ENCODE measurements around the gene CFAP119.
"Not testable (repeated sequence)": the region's sequence is repeated elsewhere in the genome, so short reads cannot be mapped to it uniquely, and the experiment has no call there.

Gene CFAP119

DNA sequence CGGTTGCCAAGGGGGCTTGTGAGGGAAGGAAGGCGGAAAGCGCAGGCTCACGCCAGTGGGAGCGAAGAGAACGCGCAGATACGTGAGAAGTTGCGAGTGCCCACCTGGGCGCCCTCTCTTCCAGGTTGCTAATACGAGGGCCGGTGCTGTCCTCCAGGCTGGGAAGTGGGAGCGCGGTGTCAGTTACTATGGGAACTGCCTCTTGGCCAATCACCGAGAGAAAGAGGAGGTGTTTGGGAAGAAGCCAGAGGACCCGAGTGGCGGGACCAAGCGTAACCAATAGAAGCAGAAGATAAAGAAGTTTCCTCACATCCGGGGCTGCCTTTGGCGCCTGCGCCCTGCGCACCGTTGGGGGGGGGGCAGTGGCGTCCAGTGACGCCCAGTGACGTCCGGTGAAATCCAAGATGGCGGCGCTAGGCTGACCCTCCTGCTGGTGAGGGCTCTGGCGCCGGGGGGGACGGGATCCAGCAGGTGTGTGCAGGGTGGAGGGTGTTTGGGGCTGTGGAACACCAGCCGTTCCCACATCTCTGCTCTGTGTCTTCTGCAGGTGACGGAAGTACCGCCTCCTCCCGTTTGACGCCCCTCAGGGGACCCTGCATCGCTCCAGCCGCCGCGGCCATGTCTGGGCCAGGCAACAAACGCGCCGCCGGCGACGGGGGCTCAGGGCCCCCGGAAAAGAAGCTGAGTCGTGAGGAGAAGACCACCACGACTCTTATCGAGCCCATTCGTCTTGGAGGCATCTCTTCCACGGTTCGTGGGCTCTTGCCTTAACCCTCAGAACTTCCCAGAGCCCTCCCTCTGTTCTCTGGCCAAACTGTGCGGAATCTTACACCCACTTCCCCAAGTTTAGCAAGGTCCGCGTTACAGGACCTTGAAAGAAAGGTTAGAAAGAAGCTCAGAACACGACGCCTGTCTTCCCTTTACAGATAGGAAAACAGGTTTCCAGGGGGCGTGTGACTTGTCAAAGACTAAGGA, at the start of gene CFAP119, which contains the start of gene RNF40:
Gene CFAP119, minus strand, starts transcription at position 135 of the 975 bp plus-strand sequence. CDS start 314 bp downstream, outside the sequence.
Gene RNF40, plus strand, starts transcription at position 395 of the 975 bp plus-strand sequence. Its CDS starts 224 bp downstream, at position 619.
- H3K4me2 ChIP-seq, result peak within 1 kb of the TSS; percentile 94
- peak within 1 kb of the TSS; percentile 88 for H3K4me3 ChIP-seq
- H4K20me1 ChIP-seq, result peaks cover 49% of the 10 kb centered on the region
- no peaks in the 10 kb centered on the region for H3K27me3 ChIP-seq
- peak within 1 kb of the TSS; percentile 86 for H3K9ac ChIP-seq
- peaks cover 50% of the 10 kb centered on the region for H3K4me1 ChIP-seq
- H3K9me3 ChIP-seq, result no peaks in the 10 kb centered on the region
- peak within 1 kb of the TSS; percentile 84 for H3K27ac ChIP-seq
- TF ChIP-seq Cebpa-rat (IDR thresholded peaks at IDR 0.05), result peak; percentile 78
- peaks cover 66% of the 10 kb centered on the region for H3K36me3 ChIP-seq

DNA sequence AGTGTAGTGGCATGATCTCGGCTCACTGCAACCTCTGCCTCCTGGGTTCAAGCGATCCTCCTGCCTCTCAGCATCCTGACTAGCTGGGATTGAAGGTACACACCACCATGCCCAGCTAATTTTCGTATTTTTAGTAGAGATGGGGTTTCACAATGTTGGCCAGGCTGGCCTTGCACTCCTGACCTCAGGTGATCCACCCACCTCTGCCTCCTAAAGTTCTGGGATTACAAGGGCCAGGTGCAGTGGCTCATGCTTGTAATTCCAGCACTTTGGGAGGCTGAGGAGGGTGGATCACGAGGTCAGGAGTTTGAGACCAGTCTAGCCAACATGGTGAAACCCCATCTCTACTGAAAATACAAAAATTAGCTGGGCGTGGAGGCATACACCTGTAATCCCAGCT, 47.8 kb upstream of the CFAP119 start:
- not testable (repeated sequence) for H3K4me2 ChIP-seq, H3K9ac ChIP-seq, H3K4me3 ChIP-seq, H3K27ac ChIP-seq, H4K20me1 ChIP-seq, H3K36me3 ChIP-seq, H3K9me3 ChIP-seq
- peaks cover 31% of the 10 kb centered on the region for H3K4me1 ChIP-seq
- peaks cover 32% of the 10 kb centered on the region for H3K27me3 ChIP-seq

DNA sequence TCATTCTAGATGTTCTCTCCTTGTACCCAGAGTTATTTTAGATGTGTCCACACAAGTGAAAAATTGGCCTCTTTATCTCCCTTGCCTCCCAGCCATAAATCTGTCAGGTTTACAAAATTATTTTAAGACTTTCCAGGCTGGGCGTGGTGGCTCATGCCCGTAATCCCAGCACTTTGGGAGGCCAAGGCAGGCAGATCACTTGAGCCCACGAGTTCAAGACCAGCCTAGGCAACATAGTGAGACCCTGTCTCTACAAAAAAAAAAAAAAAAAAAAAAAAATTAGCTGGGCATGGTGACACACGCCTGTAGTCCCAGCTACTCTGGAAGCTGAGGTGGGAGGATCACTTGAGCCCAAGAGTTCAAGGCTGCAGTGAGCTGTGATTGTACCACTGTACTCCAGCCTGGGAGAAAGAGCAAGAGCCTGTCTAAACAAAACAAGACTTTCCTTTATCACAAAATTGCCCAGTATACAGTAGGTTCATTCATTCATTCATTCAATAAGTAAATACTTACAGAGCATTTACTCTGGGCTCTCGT, 47.1 kb upstream of the CFAP119 start:
- peaks cover 37% of the 10 kb centered on the region for H3K27me3 ChIP-seq
- not testable (repeated sequence) for H3K4me3 ChIP-seq

DNA sequence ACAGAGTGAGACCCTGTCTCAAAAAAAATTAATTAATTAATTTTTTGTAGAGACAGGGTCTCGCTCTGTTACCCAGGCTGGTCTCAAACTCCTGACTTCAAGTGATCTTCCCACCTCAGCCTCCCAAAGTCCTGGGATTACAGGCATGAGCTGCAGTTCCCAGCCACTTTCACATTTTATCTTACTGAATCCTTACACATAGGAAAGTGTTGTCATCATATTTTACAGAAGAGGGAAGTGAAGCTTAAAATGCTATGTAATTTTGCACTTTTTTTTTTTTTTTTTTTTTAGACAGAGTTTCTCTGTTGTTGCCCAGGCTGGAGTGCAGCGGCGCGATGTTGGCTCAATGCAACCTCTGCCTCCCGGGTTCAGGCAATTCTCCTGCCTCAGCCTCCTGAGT, 46.3 kb upstream of the CFAP119 start:
- no peak overlapping the region for H3K4me2 ChIP-seq
- peaks cover 37% of the 10 kb centered on the region for H3K27me3 ChIP-seq
- H3K27ac ChIP-seq, result no peak overlapping the region
- H3K9ac ChIP-seq, result no peak overlapping the region
- H3K4me3 ChIP-seq, result no peak overlapping the region
- no peaks in the 10 kb centered on the region for H4K20me1 ChIP-seq
- peaks cover 19% of the 10 kb centered on the region for H3K4me1 ChIP-seq
- no peak for TF ChIP-seq Cebpa-rat (IDR thresholded peaks at IDR 0.05)
- no peaks in the 10 kb centered on the region for H3K9me3 ChIP-seq
- no peaks in the 10 kb centered on the region for H3K36me3 ChIP-seq

More for the DNA sequence above, 47.1 kb upstream of the CFAP119 start:
- peaks cover 27% of the 10 kb centered on the region for H3K4me1 ChIP-seq
- not testable (repeated sequence) for H4K20me1 ChIP-seq, H3K4me2 ChIP-seq, H3K36me3 ChIP-seq, H3K27ac ChIP-seq, H3K9me3 ChIP-seq, H3K9ac ChIP-seq

DNA sequence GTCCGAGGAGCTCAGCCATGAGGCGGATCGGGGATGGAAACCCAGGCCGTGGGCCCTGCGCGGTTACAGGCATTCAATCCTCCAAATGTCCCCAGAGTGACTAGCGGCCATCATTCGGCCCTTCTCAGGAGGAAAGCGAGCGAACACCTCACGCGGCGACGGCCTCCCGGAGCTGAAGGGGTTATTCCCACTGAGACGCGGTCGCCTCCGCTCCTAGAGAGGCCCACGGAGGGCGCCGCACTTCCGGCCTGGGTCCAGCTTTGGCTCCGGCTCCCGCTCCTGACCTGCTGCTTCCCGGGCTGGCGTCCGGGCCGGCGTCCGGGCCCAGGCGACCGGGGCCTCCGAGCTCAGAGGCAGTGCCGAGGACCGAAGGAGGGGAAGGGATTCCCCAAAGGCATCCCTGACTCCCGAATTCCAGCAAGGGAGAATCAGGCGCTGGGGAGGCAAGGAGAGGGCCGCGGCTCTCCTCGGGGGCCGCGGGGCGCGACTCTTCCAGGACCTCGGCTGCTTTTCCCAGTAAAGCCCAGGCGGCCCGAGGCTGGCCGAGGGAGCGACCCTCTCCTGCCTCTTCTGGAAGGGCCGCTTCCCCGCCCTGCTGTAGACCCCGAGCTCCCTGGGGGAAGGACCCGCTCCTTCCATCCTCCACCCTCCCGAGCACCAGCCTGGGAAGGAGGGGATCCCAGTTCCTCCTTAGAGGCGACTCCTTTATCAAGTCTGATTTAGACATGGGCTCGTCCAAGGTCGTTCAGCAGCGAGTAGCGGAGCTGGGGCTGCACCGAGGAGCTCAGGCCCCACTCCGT, 43.7 kb upstream of the CFAP119 start:
- peaks cover 37% of the 10 kb centered on the region for H3K27me3 ChIP-seq
- no peaks in the 10 kb centered on the region for H4K20me1 ChIP-seq
- peaks cover 18% of the 10 kb centered on the region for H3K4me1 ChIP-seq
- H3K36me3 ChIP-seq, result no peaks in the 10 kb centered on the region
- H3K9ac ChIP-seq, result peak overlapping the region; percentile 74
- H3K27ac ChIP-seq, result peak overlapping the region; percentile 60
- no peak for TF ChIP-seq Cebpa-rat (IDR thresholded peaks at IDR 0.05)
- peak overlapping the region; percentile 75 for H3K4me3 ChIP-seq
- H3K4me2 ChIP-seq, result peak overlapping the region; percentile 87
- no peaks in the 10 kb centered on the region for H3K9me3 ChIP-seq

DNA sequence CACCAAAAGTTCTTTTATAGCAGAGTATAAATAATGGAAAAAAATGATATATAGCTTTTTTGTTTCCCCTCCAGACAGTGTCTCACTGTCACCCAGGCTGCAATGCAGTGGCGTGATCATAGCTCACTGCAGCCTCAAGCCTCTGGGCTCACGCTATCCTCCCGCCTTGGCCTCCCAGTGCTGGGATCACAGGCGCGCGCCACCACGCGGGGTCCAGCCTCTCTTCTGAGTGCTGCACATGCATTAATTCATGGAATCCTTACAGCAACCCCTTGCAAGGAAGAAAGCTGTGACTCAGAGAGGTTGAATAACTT, 43.2 kb upstream of the CFAP119 start:
- H3K27me3 ChIP-seq, result peaks cover 37% of the 10 kb centered on the region
- H3K4me2 ChIP-seq, result peak overlapping the region; percentile 87
- no peaks in the 10 kb centered on the region for H3K36me3 ChIP-seq
- peak overlapping the region; percentile 60 for H3K27ac ChIP-seq
- H3K9ac ChIP-seq, result peak overlapping the region; percentile 74
- peaks cover 18% of the 10 kb centered on the region for H3K4me1 ChIP-seq
- no peaks in the 10 kb centered on the region for H3K9me3 ChIP-seq
- H4K20me1 ChIP-seq, result no peaks in the 10 kb centered on the region
- peak overlapping the region; percentile 75 for H3K4me3 ChIP-seq
- no peak for TF ChIP-seq Cebpa-rat (IDR thresholded peaks at IDR 0.05)

DNA sequence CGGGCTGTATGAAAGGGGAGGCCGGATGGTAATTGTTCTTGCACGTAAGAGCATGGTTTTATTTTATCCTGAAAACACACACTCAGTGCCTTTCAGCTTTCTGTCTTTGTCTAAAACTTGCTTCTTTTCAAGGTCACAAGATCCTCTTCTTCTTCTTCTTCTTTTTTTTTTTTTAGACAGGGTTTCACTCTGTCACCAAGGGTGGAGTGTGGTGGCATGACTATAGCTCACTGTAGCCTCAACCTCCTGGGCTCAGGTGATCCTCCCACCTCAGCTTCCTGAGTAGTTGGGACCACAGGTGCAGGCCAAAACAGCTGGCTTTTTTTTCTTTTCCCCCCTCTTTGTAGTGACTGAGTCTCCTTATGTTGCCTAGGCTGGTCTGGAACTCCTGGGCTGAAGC, 41.1 kb upstream of the CFAP119 start:
- no peaks in the 10 kb centered on the region for H4K20me1 ChIP-seq
- peaks cover 18% of the 10 kb centered on the region for H3K4me1 ChIP-seq
- no peak overlapping the region for H3K9ac ChIP-seq
- no peak for TF ChIP-seq Cebpa-rat (IDR thresholded peaks at IDR 0.05)
- peaks cover 37% of the 10 kb centered on the region for H3K27me3 ChIP-seq
- no peaks in the 10 kb centered on the region for H3K36me3 ChIP-seq
- H3K4me2 ChIP-seq, result no peak overlapping the region
- H3K9me3 ChIP-seq, result no peaks in the 10 kb centered on the region
- no peak overlapping the region for H3K4me3 ChIP-seq
- no peak overlapping the region for H3K27ac ChIP-seq

DNA sequence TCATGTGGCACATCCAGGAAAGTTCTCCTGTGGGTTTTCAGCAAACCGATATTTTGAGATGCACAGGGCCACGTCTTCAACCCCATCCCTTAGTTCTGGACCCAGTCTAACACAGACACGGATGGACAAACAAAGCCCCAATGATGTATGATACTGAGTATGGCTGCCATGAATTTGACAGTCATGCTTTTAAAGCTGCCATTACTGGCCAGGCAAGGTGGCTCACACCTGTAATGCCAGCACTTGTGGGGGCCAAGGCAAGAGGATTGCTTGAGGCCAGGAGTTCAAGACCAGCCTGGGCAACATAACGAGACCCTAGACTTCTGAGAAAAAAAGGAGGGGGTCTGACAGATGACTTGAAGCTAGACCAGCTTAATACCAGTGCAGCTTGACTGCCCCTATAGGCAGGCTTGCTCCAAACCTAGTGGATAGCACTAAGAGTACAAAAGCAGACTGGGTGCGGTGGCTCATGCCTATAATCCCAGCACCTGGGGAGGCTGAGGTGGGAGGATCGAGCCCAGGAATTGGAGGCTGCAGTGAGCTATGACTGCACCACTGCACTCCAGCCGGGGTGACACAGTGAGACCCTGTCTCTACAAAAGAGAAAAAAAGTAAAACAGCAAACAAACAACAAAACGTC, 35.9 kb upstream of the CFAP119 start:
- no peak overlapping the region for H3K4me3 ChIP-seq
- H3K4me2 ChIP-seq, result no peak overlapping the region
- H3K36me3 ChIP-seq, result no peaks in the 10 kb centered on the region
- H3K27me3 ChIP-seq, result no peaks in the 10 kb centered on the region
- no peaks in the 10 kb centered on the region for H3K4me1 ChIP-seq
- H3K9ac ChIP-seq, result no peak overlapping the region
- no peak for TF ChIP-seq Cebpa-rat (IDR thresholded peaks at IDR 0.05)
- H4K20me1 ChIP-seq, result no peaks in the 10 kb centered on the region
- no peak overlapping the region for H3K27ac ChIP-seq
- H3K9me3 ChIP-seq, result no peaks in the 10 kb centered on the region

DNA sequence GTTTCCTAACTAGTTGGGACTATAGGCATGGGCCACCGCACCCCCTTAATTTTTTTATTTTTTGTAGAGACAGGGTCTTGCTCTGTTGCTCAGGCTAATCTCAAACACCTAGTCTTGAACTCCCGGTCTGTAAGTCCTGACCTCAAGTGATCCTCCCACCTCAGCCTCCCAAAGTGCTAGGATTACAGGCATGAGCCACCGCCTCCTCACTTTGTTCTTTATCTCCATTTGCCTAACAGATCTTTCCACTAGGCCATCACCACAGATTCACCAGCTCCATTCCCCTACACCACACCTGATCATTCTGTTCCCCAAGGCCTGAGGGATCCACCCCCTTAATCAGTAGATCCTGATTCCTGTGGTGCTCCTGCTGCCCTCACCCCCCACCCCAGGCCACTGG, 32.8 kb upstream of the CFAP119 start:
- no peak overlapping the region for H3K4me3 ChIP-seq
- no peaks in the 10 kb centered on the region for H3K36me3 ChIP-seq
- H3K4me2 ChIP-seq, result no peak overlapping the region
- no peaks in the 10 kb centered on the region for H3K4me1 ChIP-seq
- H3K27me3 ChIP-seq, result no peaks in the 10 kb centered on the region
- no peak overlapping the region for H3K9ac ChIP-seq
- H3K9me3 ChIP-seq, result no peaks in the 10 kb centered on the region
- H4K20me1 ChIP-seq, result no peaks in the 10 kb centered on the region
- no peak overlapping the region for H3K27ac ChIP-seq
- no peak for TF ChIP-seq Cebpa-rat (IDR thresholded peaks at IDR 0.05)

Data from BLaER1 (cell line).